Endothelial cell (in vitro differentiated cells): ENCODE measurements around the gene TELO2. TPM values are rescaled to one million over a fixed set of nuclear protein-coding genes. Genes with fewer than 3 reads are reported as not detected.
A peak's percentile ranks its signal among the peaks of the same experiment; 100 is the strongest.
"Not testable (repeated sequence)": the region's sequence is repeated elsewhere in the genome, so short reads cannot be mapped to it uniquely, and the experiment has no call there.

Experiments used
- DNase-seq: peaks from one replicate; pipeline ENCODE4 v3.0.0; 2021; ENCODE audit warnings: low spot score
- H3K27ac Mint-ChIP-seq: one replicate; pipeline ENCODE4 v1.8.0; 2021; ENCODE audit warnings: mixed read lengths, inconsistent platforms; ENCODE audit not compliant: unreplicated experiment
- H3K27me3 Mint-ChIP-seq: one replicate; pipeline ENCODE4 v1.8.0; 2021; ENCODE audit warnings: mild to moderate bottlenecking, moderate library complexity, mixed read lengths, inconsistent platforms; ENCODE audit not compliant: unreplicated experiment
- H3K36me3 Mint-ChIP-seq: one replicate; pipeline ENCODE4 v1.8.0; 2021; ENCODE audit warnings: mild to moderate bottlenecking, low read depth, mixed read lengths, inconsistent platforms; ENCODE audit not compliant: unreplicated experiment
- H3K4me1 Mint-ChIP-seq: one replicate; pipeline ENCODE4 v1.8.0; 2021; ENCODE audit warnings: mild to moderate bottlenecking, mixed read lengths, inconsistent platforms; ENCODE audit not compliant: unreplicated experiment
- H3K4me3 Mint-ChIP-seq: one replicate; pipeline ENCODE4 v1.8.0; 2021; ENCODE audit warnings: mild to moderate bottlenecking, mixed read lengths, inconsistent platforms; ENCODE audit not compliant: unreplicated experiment
- H3K9me3 Mint-ChIP-seq: one replicate; pipeline ENCODE4 v1.8.0; 2021; ENCODE audit warnings: mixed read lengths, inconsistent platforms; ENCODE audit not compliant: unreplicated experiment
- total RNA-seq: library from RNA; stranded (reverse); fragmentation: NEBNext Ultra II Directional; extraction: Animal tissue kit (Norgen Biotek cat#: 25700); gene quantifications from one replicate; pipeline ENCODE4 v1.2.1, GENCODE V29; 2021; ENCODE audit not compliant: unreplicated experiment
- TF ChIP-seq, protein P1 (sequence below): fragments of 200-600 bp; sonication (generic); IDR thresholded peaks from one replicate; pipeline ENCODE4 v1.5.0; 2021; ENCODE audit warnings: antibody characterized with exemption; ENCODE audit not compliant: unreplicated experiment

Gene TELO2
- total RNA-seq, 1 donor from 2014 or later: 64.5 TPM

DNA sequence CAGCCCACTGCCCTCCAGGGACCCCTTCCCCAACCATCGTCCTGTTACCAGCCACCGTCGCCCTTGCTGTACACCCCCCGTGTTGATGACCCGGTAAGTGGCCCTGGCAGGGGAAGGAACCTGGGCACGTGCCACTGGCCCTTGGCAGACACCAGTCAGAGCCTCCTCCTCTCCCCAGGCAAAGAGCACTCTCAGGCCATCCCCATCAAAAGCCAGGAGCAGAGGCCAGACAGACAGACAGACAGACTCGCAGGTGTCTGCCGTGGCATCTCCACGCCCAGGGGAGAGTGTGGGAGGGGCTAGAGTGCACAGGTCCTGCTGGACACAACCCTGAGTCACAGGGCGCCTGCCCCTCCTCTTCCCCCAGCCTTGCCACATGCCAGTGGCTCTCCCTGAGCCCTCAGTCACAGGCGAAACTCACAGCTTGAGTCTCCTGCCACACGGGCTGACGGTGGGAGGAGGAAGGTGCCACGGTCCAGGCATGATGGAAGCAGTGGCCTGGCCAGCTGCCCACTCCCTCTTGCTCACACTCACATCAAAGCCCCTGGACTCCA lies 26.1 kb upstream of the TELO2 start:
- H3K4me3 Mint-ChIP-seq: no peak overlapping the region
- peak overlapping the region; percentile 36 for H3K27ac Mint-ChIP-seq
- peaks cover 7% of the 10 kb centered on the region for H3K36me3 Mint-ChIP-seq

DNA sequence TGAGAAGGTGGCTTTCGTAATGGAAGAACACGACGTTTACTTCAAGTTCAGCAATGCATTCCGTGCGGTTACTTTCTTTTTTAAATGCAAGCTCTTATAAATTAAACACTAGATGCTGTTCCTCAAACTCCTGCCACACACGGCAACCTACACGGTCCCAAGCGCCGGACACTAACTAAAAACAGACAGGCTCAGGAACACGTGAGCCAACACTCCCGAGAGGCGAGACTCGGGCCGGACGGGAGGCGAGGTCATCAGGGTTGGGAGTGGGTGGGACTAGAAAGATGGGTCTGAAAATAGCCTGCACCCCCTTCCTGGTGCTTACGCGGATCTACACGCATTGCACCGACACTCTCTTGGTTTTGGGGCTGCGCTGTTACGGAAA lies 24.7 kb upstream of the TELO2 start:
- DNase-seq: no peak
- Mint-ChIP-seq H3K27ac (no peak overlapping the region), H3K4me1 (peaks cover 25% of the 10 kb centered on the region), H3K4me3 (no peak overlapping the region), H3K27me3 (peaks cover 8% of the 10 kb centered on the region), H3K36me3 (peaks cover 7% of the 10 kb centered on the region), H3K9me3 (no peaks in the 10 kb centered on the region)
- TF ChIP-seq, protein P1, sequence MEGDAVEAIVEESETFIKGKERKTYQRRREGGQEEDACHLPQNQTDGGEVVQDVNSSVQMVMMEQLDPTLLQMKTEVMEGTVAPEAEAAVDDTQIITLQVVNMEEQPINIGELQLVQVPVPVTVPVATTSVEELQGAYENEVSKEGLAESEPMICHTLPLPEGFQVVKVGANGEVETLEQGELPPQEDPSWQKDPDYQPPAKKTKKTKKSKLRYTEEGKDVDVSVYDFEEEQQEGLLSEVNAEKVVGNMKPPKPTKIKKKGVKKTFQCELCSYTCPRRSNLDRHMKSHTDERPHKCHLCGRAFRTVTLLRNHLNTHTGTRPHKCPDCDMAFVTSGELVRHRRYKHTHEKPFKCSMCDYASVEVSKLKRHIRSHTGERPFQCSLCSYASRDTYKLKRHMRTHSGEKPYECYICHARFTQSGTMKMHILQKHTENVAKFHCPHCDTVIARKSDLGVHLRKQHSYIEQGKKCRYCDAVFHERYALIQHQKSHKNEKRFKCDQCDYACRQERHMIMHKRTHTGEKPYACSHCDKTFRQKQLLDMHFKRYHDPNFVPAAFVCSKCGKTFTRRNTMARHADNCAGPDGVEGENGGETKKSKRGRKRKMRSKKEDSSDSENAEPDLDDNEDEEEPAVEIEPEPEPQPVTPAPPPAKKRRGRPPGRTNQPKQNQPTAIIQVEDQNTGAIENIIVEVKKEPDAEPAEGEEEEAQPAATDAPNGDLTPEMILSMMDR: no peak

More for the DNA sequence above, 26.1 kb upstream of the TELO2 start:
- TF ChIP-seq, protein P1: no peak
- H3K9me3 Mint-ChIP-seq: no peaks in the 10 kb centered on the region
- DNase-seq: no peak
- H3K27me3 Mint-ChIP-seq: peaks cover 4% of the 10 kb centered on the region
- peaks cover 20% of the 10 kb centered on the region for H3K4me1 Mint-ChIP-seq

DNA sequence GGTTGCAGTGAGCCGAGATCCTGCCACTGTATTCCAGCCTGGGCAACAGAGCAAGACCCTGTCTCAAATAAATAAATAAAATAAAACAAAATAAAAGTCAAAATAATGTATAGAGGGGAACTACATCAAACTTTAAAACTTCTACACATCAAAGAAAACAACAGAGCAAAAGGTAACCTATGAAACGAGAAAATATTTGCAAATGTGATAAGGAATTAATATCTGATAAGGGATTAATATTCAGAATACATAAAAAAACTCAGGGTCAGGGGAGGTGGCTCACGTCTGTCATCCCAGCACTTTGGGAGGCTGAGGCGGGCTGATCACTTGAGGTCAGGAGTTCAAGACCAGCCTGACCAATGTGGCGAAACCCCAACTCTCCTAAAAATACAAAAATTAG lies 24.0 kb upstream of the TELO2 start:
- H3K27ac Mint-ChIP-seq, H3K27me3 Mint-ChIP-seq, DNase-seq, H3K4me3 Mint-ChIP-seq, H3K9me3 Mint-ChIP-seq, H3K36me3 Mint-ChIP-seq: not testable (repeated sequence)
- H3K4me1 Mint-ChIP-seq: peaks cover 27% of the 10 kb centered on the region

DNA sequence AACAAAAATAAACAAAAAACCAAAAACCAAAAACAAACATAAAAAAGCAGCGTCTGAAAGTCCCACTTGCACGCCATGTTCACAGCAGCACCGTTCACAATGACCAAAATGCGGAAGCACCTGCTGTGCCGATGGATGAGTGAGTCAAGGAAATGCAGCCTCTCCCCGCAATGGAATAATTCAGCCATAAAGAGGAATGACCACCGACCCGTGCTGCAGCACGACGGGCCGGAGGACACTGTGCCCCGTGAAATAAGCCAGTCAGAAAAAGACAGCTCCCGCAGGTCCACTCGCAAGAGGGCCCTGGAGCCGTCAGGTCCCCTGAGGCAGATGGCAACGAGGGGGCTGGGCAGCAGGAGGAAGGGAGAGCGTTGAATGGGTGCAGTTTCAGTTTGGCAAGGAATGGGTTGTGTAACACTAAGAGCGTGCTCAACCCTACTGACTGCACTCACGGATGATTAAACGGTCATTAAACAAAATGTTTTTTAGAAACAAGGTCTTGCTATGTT lies 23.4 kb upstream of the TELO2 start:
- Mint-ChIP-seq H3K4me1 (peaks cover 28% of the 10 kb centered on the region), H3K9me3 (no peaks in the 10 kb centered on the region), H3K27me3 (peaks cover 9% of the 10 kb centered on the region), H3K27ac (no peak overlapping the region), H3K4me3 (peak overlapping the region; percentile 38), H3K36me3 (peaks cover 3% of the 10 kb centered on the region)
- DNase-seq: no peak
- TF ChIP-seq, protein P1: no peak

DNA sequence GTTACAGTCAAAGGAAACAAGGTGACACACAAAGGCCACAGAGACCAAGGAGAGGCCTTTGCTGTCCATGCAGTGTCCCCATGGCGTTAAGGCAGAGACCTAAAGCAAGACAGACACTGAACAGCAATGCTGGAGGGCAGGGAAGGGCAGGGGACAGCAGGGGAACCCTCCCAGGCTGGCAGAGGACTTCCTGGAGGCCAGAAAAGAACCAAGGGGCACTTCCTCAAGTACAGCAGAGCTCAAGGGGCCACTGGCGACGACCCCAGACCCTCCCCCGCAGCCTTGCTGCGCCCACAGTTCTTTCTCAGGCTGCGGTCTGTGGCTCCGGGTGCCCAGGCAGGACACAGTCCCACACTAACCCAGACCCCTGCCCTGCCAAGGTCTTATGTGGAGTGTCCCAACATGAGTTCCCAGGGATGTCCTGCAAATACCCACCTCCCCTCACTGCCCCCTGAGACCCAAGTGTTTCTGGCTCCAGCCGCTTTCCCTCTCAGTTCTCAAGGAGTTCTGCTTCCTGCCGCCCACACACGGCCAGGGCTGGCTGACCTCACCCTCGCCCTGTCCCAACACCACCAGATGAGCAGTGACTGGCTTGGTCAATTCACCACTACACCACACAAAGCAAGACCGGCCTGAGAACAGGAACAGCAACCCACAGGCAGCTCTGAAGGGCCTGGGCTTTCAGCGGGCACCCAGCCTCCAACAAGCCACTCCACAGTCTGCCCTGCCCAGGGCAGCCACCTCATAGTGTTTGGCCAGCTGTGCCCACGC lies 22.5 kb upstream of the TELO2 start:
- DNase-seq: no peak
- H3K27ac Mint-ChIP-seq: peak overlapping the region; percentile 92
- TF ChIP-seq, protein P1: no peak
- peaks cover 9% of the 10 kb centered on the region for H3K27me3 Mint-ChIP-seq
- H3K4me1 Mint-ChIP-seq: peaks cover 32% of the 10 kb centered on the region
- no peaks in the 10 kb centered on the region for H3K36me3 Mint-ChIP-seq
- H3K4me3 Mint-ChIP-seq: peak overlapping the region; percentile 39
- no peaks in the 10 kb centered on the region for H3K9me3 Mint-ChIP-seq
